H1 (cell line): ENCODE data around the gene MYH11. TPM values are rescaled to one million over a fixed set of nuclear protein-coding genes. Genes with fewer than 3 reads are reported as not detected.

ENCODE experiments used
- CTCF ChIA-PET: fragments of 300-600 bp; sonication (Branson Sonifier 250); formaldehyde crosslinking; loops from one replicate; lab custom pipeline; 2021; ENCODE audit not compliant: partially characterized antibody; lab: Charles Lee
- POLR2A ChIA-PET: fragments of 300-600 bp; sonication (Branson Sonifier 250); formaldehyde crosslinking; loops from one replicate; lab custom pipeline; 2021; ENCODE audit warnings: inconsistent platforms; ENCODE audit not compliant: partially characterized antibody; lab: Charles Lee
- DNase-seq, 2 experiments: peaks; one replicate each; pipeline versions ENCODE4 v3.0.0 to v3.0.0-alpha.2; 2010 to 2022; ENCODE audit warnings: low spot score in 2 of 2, low read depth in 1 of 2, mixed read lengths in 1 of 2
- FAIRE-seq: peaks from 2 replicates; lab custom pipeline; 2011; peaks lifted over from hg19 to GRCh38; lab: Jason Lieb, UNC
- H2AFZ ChIP-seq: 2 replicates; pipeline ENCODE4 v1.8.1; 2012; ENCODE audit warnings: low read length, inconsistent platforms
- H2AK5ac ChIP-seq: 2 replicates; pipeline ENCODE4 v1.6.1; 2013; ENCODE audit warnings: low read depth, low read length
- H2BK120ac ChIP-seq: replicated peaks from 2 replicates; pipeline ENCODE3; 2013; ENCODE audit warnings: low read depth, low read length, inconsistent platforms
- H2BK12ac ChIP-seq: 2 replicates; pipeline ENCODE4 v1.6.1; 2013; ENCODE audit warnings: low read depth, low read length
- H2BK15ac ChIP-seq: 2 replicates; pipeline ENCODE4 v1.6.1; 2013; ENCODE audit warnings: low read length
- H2BK20ac ChIP-seq: 2 replicates; pipeline ENCODE4 v1.6.1; 2013; ENCODE audit warnings: low read length
- H2BK5ac ChIP-seq: 2 replicates; pipeline ENCODE4 v1.6.1; 2013; ENCODE audit warnings: low read depth, low read length
- H3K14ac ChIP-seq: 2 replicates; pipeline ENCODE4 v1.6.1; 2013; ENCODE audit warnings: inconsistent platforms; ENCODE audit not compliant: insufficient read length
- H3K18ac ChIP-seq: 2 replicates; pipeline ENCODE4 v1.6.1; 2013; ENCODE audit warnings: low read length; ENCODE audit errors: extremely low read depth
- H3K23ac ChIP-seq: 2 replicates; pipeline ENCODE4 v1.6.1; 2013; ENCODE audit warnings: inconsistent platforms; ENCODE audit not compliant: insufficient read length
- H3K23me2 ChIP-seq: 2 replicates; pipeline ENCODE4 v1.6.1; 2013; ENCODE audit warnings: low read depth, low read length
- H3K27ac ChIP-seq: 2 replicates; pipeline ENCODE4 v1.6.1; 2011; ENCODE audit warnings: low read depth, low read length, inconsistent platforms
- H3K27me3 ChIP-seq, 4 experiments: replicated peaks in 1 of 4; 1 replicate in 1 of 4; 2 replicates in 3 of 4; pipeline versions ENCODE4 v1.6.1 to v1.8.1; 2011 to 2013; ENCODE audit warnings: low read length in 3 of 4, mild to moderate bottlenecking in 3 of 4, inconsistent platforms in 2 of 4, mixed read lengths in 2 of 4, moderate library complexity in 1 of 4; ENCODE audit not compliant: control insufficient read depth in 3 of 4, insufficient read depth in 3 of 4; ENCODE audit errors: extremely low read depth in 1 of 4
- H3K36me3 ChIP-seq, 4 experiments: 2 replicates each; pipeline versions ENCODE4 v1.6.1 to v1.8.1; 2011 to 2013; ENCODE audit warnings: mild to moderate bottlenecking in 4 of 4, low read length in 3 of 4, moderate library complexity in 2 of 4, control low read depth in 1 of 4, inconsistent platforms in 1 of 4; ENCODE audit not compliant: insufficient read depth in 4 of 4, control insufficient read depth in 2 of 4
- H3K4ac ChIP-seq: replicated peaks from 2 replicates; pipeline ENCODE3; 2013; ENCODE audit warnings: low read length, low read depth, mixed read lengths, inconsistent platforms; ENCODE audit not compliant: insufficient read length
- H3K4me1 ChIP-seq, 4 experiments: replicated peaks in 1 of 4; 1 replicate in 1 of 4; 2 replicates in 3 of 4; pipeline versions ENCODE4 v1.6.1 to v1.8.1; 2011 to 2013; ENCODE audit warnings: low read length in 3 of 4, inconsistent platforms in 2 of 4, mixed read lengths in 1 of 4; ENCODE audit not compliant: insufficient read depth in 4 of 4, control insufficient read depth in 3 of 4
- H3K4me2 ChIP-seq, 2 experiments: 2 replicates each; pipeline versions ENCODE4 v1.6.1 to v1.8.1; 2011 to 2013; ENCODE audit warnings: low read depth in 2 of 2, low read length in 2 of 2, control low read depth in 1 of 2, inconsistent platforms in 1 of 2, mild to moderate bottlenecking in 1 of 2; ENCODE audit not compliant: insufficient read depth in 1 of 2
- H3K4me3 ChIP-seq, 4 experiments: fragments of 200-600, 300-600 bp in 1 of 4; sonication (generic), shearing (Covaris generic), sonication (Bioruptor Twin) in 1 of 4; 2 replicates each; pipeline versions ENCODE4 v1.5.1 to v1.8.1; 2011 to 2016; ENCODE audit warnings: low read length in 4 of 4, low read depth in 3 of 4, control low read depth in 2 of 4, inconsistent platforms in 2 of 4, mild to moderate bottlenecking in 2 of 4, mixed read lengths in 1 of 4, moderate library complexity in 1 of 4; ENCODE audit not compliant: insufficient read depth in 2 of 4; ENCODE audit errors: extremely low read depth in 1 of 4
- H3K56ac ChIP-seq: replicated peaks from 2 replicates; pipeline ENCODE3; 2013; ENCODE audit warnings: low read depth, mild to moderate bottlenecking, mixed read lengths, low read length, inconsistent platforms; ENCODE audit not compliant: insufficient read length
- H3K79me1 ChIP-seq: 2 replicates; pipeline ENCODE4 v1.6.1; 2013; ENCODE audit warnings: low read depth, low read length, control low read depth
- H3K79me2 ChIP-seq, 2 experiments: 2 replicates each; pipeline versions ENCODE4 v1.6.1 to v1.8.1; 2012 to 2013; ENCODE audit warnings: low read length in 2 of 2, mild to moderate bottlenecking in 2 of 2, inconsistent platforms in 1 of 2; ENCODE audit not compliant: insufficient read depth in 2 of 2, control insufficient read depth in 1 of 2
- H3K9ac ChIP-seq, 4 experiments: replicated peaks in 1 of 4; 1 replicate in 1 of 4; 2 replicates in 3 of 4; pipeline versions ENCODE4 v1.6.1 to v1.8.1; 2011 to 2013; ENCODE audit warnings: low read depth in 3 of 4, low read length in 3 of 4, control low read depth in 2 of 4, mild to moderate bottlenecking in 2 of 4, moderate library complexity in 2 of 4, inconsistent platforms in 1 of 4; ENCODE audit errors: extremely low read depth in 1 of 4
- H3K9me3 ChIP-seq, 2 experiments: 2 replicates each; pipeline versions ENCODE4 v1.6.1 to v1.8.1; 2012 to 2013; ENCODE audit warnings: mild to moderate bottlenecking in 2 of 2, moderate library complexity in 2 of 2, control low read depth in 1 of 2, inconsistent platforms in 1 of 2, low read depth in 1 of 2, low read length in 1 of 2, mixed read lengths in 1 of 2; ENCODE audit not compliant: insufficient read depth in 2 of 2
- H4K20me1 ChIP-seq, 2 experiments: replicated peaks in 1 of 2; 2 replicates each; pipeline versions ENCODE3 to v1.8.1; 2011 to 2013; ENCODE audit warnings: inconsistent platforms in 2 of 2, low read length in 2 of 2, mild to moderate bottlenecking in 1 of 2; ENCODE audit not compliant: insufficient read depth in 2 of 2, control insufficient read depth in 1 of 2
- H4K5ac ChIP-seq: 2 replicates; pipeline ENCODE4 v1.6.1; 2013; ENCODE audit warnings: low read length, low read depth, mixed read lengths, inconsistent platforms; ENCODE audit not compliant: insufficient read length
- H4K8ac ChIP-seq: 2 replicates; pipeline ENCODE4 v1.8.0; 2013; ENCODE audit warnings: mild to moderate bottlenecking, moderate library complexity, low read length, inconsistent platforms; ENCODE audit not compliant: insufficient read depth; ENCODE audit errors: extremely low read depth
- H4K91ac ChIP-seq: replicated peaks from 2 replicates; pipeline ENCODE3; 2013; ENCODE audit warnings: low read length, mixed read lengths, inconsistent platforms; ENCODE audit not compliant: insufficient read length
- CBX5 ChIP-seq: fragments of 300-800, 300-1000 bp; sonication (generic); IDR thresholded peaks from 2 replicates; pipeline ENCODE4 v1.7.1; 2016; ENCODE audit warnings: antibody characterized with exemption, low read length, low read depth
- SIRT6 ChIP-seq: IDR thresholded peaks from one replicate; pipeline ENCODE4 v1.7.1; 2012; ENCODE audit warnings: low read length, inconsistent platforms
- SIX5 ChIP-seq: IDR thresholded peaks from 2 replicates; pipeline ENCODE4 v1.6.1; 2011; ENCODE audit warnings: mild to moderate bottlenecking, low read depth, low read length
- SP4 ChIP-seq: IDR thresholded peaks from 2 replicates; pipeline ENCODE4 v1.6.1; 2012; ENCODE audit warnings: low read length, inconsistent platforms
- TBP ChIP-seq: IDR thresholded peaks from 2 replicates; pipeline ENCODE4 v1.6.1; 2011; ENCODE audit warnings: low read depth, low read length, improper control_type of control experiment
- YY1 ChIP-seq: IDR thresholded peaks from 2 replicates; pipeline ENCODE4 v1.6.1; 2011; ENCODE audit warnings: low read depth, mild to moderate bottlenecking, low read length
- WGBS, 2 experiments: shearing (Covaris generic) in 1 of 2; methylation state at CpG; one replicate each; pipeline versions ENCODE4 v1.1.6 to v1.1.7; 2013 to 2015; ENCODE audit warnings: low lambda C conversion rate in 2 of 2, mixed read lengths in 2 of 2, inconsistent platforms in 1 of 2, low coverage in 1 of 2, missing lambda C conversion rate in 1 of 2; ENCODE audit not compliant: insufficient replicate concordance in 2 of 2, insufficient coverage in 1 of 2, insufficient read length in 1 of 2; ENCODE audit errors: extremely low coverage in 1 of 2, missing lambda C conversion rate in 1 of 2; 5-methylcytosine and 5-hydroxymethylcytosine counted together
- polyA plus RNA-seq, 7 experiments: library from polyadenylated mRNA; depleted of rRNA in 3 of 7; stranded (reverse) in 5 of 7; unstranded in 2 of 7; fragments of >200 nt in 5 of 7; fragments of 200-250 nt in 2 of 7; gene quantifications; 1 replicate in 5 of 7; 2 replicates in 1 of 7; 4 replicates in 1 of 7; pipeline versions ENCODE4 v1.2.1 to v1.2.3, GENCODE V29; 2011 to 2013; ENCODE audit warnings: missing spikeins in 2 of 7, mixed read lengths in 2 of 7
- total RNA-seq: library from RNA; stranded (reverse); fragmentation: NEBNext Ultra II Directional; extraction: Animal tissue kit (Norgen Biotek cat#: 25700); gene quantifications from 2 replicates; pipeline ENCODE4 v1.2.1, GENCODE V29; 2021

The MYH11 gene
- total and polyA plus RNA-seq, 2 of the 8 experiments (the other 6 are each of a cell fraction or from before 2014, with no cell fraction given) = 0.11 to 0.78 TPM

- no peak overlapping the region for H3K27ac ChIP-seq
- no peak for TF ChIP-seq SIX5
- no peak for TF ChIP-seq SP4
- TF ChIP-seq TBP = no peak
- no peak for TF ChIP-seq CBX5
- TF ChIP-seq SIRT6 = no peak
- no peak for TF ChIP-seq YY1
- TF ChIP-seq, all 59 proteins: peak for 0
- H4K5ac ChIP-seq = no peak overlapping the region
- H2BK15ac ChIP-seq = no peak overlapping the region
- no peak overlapping the region for H2AK5ac ChIP-seq
- no peak overlapping the region for H3K56ac ChIP-seq
- peaks cover 0 to 6% (median 0%) of the 10 kb centered on the region in 4 experiments; a peak in 2 of 7 replicates for H3K27me3 ChIP-seq
- H3K18ac ChIP-seq = no peak overlapping the region
- H3K23me2 ChIP-seq = no peaks in the 10 kb centered on the region
- no peak for FAIRE-seq
- H3K9me3 ChIP-seq = no peaks in the 10 kb centered on the region
- H2BK5ac ChIP-seq = no peak overlapping the region
- ChIA-PET POLR2A (interaction anchor here (1.0 kb wide), 1 partner anchor 97 kb away, joined by 3 read pairs; no protein-coding TSS in a partner anchor), CTCF (interaction anchor here (0.6 to 3.2 kb wide), 17 partner anchors 8 to 366 kb away, joined by 3 to 44 read pairs (median 6); no protein-coding TSS in a partner anchor)
- H3K4me1 ChIP-seq = no peaks in the 10 kb centered on the region
- no peaks in the 10 kb centered on the region for H4K20me1 ChIP-seq
- H2AFZ ChIP-seq = no peak overlapping the region
- no peak for DNase-seq
- H3K79me1 ChIP-seq = no peaks in the 10 kb centered on the region
- H4K8ac ChIP-seq = no peak overlapping the region
- H3K36me3 ChIP-seq = no peaks in the 10 kb centered on the region
- no peak overlapping the region for H3K9ac ChIP-seq
- no peak overlapping the region for H2BK120ac ChIP-seq
- H3K4me3 ChIP-seq = no peak overlapping the region
- 85% methylated on average over 10 of the region's 10 CpGs; no CpG with 5 or more reads in 1 of the 2 experiments for WGBS, 2 experiments
- H2BK12ac ChIP-seq = no peak overlapping the region
- no peak overlapping the region for H3K14ac ChIP-seq
- no peak overlapping the region for H3K4me2 ChIP-seq
- no peak overlapping the region for H2BK20ac ChIP-seq
- no peaks in the 10 kb centered on the region for H3K79me2 ChIP-seq
- no peak overlapping the region for H4K91ac ChIP-seq
- no peak overlapping the region for H3K23ac ChIP-seq
- no peak overlapping the region for H3K4ac ChIP-seq
Observed at GRCh38 chr16:15776572-15776971, 80.3 kb downstream of the MYH11 start.
